Activated naive CD4-positive, alpha-beta T cell treated with anti-CD3 and anti-CD28 coated beads for 36 hours (primary cell): Measurements from ENCODE around the gene FOXP1. TPM values are rescaled to one million over a fixed set of nuclear protein-coding genes. Genes with fewer than 3 reads are reported as not detected.
A peak's percentile ranks its signal among the peaks of the same experiment; 100 is the strongest.

Experiments used
- CTCF ChIA-PET: fragments of 350-600 bp; sonication (Branson Sonifier 250); formaldehyde crosslinking; loops from one replicate; lab custom pipeline; 2021; ENCODE audit warnings: antibody characterized with exemption; lab: Charles Lee
- DNase-seq: peaks from one replicate; pipeline ENCODE4 v3.0.0-alpha.2; 2020
- H3K27ac Mint-ChIP-seq: one replicate; pipeline ENCODE4 v1.8.0; 2021; ENCODE audit warnings: mild to moderate bottlenecking, mixed read lengths
- H3K27me3 Mint-ChIP-seq: one replicate; pipeline ENCODE4 v1.8.0; 2021; ENCODE audit warnings: low read depth, mixed read lengths
- H3K36me3 Mint-ChIP-seq: one replicate; pipeline ENCODE4 v1.8.0; 2021; ENCODE audit warnings: low read depth, mixed read lengths
- H3K4me1 Mint-ChIP-seq: one replicate; pipeline ENCODE4 v1.8.0; 2021; ENCODE audit warnings: low read depth, mixed read lengths
- H3K4me3 Mint-ChIP-seq: one replicate; pipeline ENCODE4 v1.8.0; 2021; ENCODE audit warnings: mild to moderate bottlenecking, moderate library complexity, mixed read lengths
- H3K9me3 Mint-ChIP-seq: one replicate; pipeline ENCODE4 v1.8.0; 2021; ENCODE audit warnings: mixed read lengths
- intact Hi-C: fragments of 100-400 bp; cut with micrococcal nuclease; formaldehyde crosslinking; loops from one replicate; pipeline ENCODE4 v1.15.1; 2023
- total RNA-seq, 2 experiments: library from RNA; stranded (reverse); gene quantifications; one replicate each; pipeline ENCODE4 v1.2.3, GENCODE V29; 2021

Gene FOXP1
- total RNA-seq, 2 experiments from 2014 or later, result 95.2 to 97.4 TPM

GRCh38 chr3:71031914-71032521 lies 551.5 kb downstream of the FOXP1 start:
- intact Hi-C loops, result loop anchor here (1.0 kb wide), 2 partner anchors 7 to 31 kb away; no protein-coding TSS in a partner anchor
- peak; percentile 26 for DNase-seq
- H3K36me3 Mint-ChIP-seq, result peaks cover 39% of the 10 kb centered on the region
- H3K27me3 Mint-ChIP-seq, result no peaks in the 10 kb centered on the region
- CTCF ChIA-PET, result interaction anchor here (0.6 kb wide), 2 partner anchors 16 to 27 kb away, joined by 3 to 4 read pairs; no protein-coding TSS in a partner anchor
- H3K4me1 Mint-ChIP-seq, result peaks cover 82% of the 10 kb centered on the region
- H3K4me3 Mint-ChIP-seq, result no peak overlapping the region
- H3K27ac Mint-ChIP-seq, result peak overlapping the region; percentile 80
- no peaks in the 10 kb centered on the region for H3K9me3 Mint-ChIP-seq

- Mint-ChIP-seq H3K4me3 (no peak overlapping the region), H3K27ac (peak overlapping the region; percentile 80), H3K4me1 (peaks cover 83% of the 10 kb centered on the region), H3K9me3 (no peaks in the 10 kb centered on the region), H3K36me3 (peaks cover 39% of the 10 kb centered on the region), H3K27me3 (no peaks in the 10 kb centered on the region)
- intact Hi-C loops, result loop anchor here (1.0 kb wide), 1 partner anchor 8 kb away; no protein-coding TSS in a partner anchor
- CTCF ChIA-PET, result no interaction called here
- DNase-seq, result no peak
Measured at GRCh38 chr3:71031181-71031580, 552.3 kb downstream of the FOXP1 start.

GRCh38 chr3:71030748-71031147 lies 552.8 kb downstream of the FOXP1 start:
- H3K4me3 Mint-ChIP-seq, result no peak overlapping the region
- H3K27me3 Mint-ChIP-seq, result no peaks in the 10 kb centered on the region
- peaks cover 83% of the 10 kb centered on the region for H3K4me1 Mint-ChIP-seq
- DNase-seq, result no peak
- H3K27ac Mint-ChIP-seq, result peak overlapping the region; percentile 80
- H3K9me3 Mint-ChIP-seq, result no peaks in the 10 kb centered on the region
- peaks cover 38% of the 10 kb centered on the region for H3K36me3 Mint-ChIP-seq
- CTCF ChIA-PET, result no interaction called here
- intact Hi-C loops, result loop anchor here (1.0 kb wide), 1 partner anchor 9 kb away; no protein-coding TSS in a partner anchor

GRCh38 chr3:71029770-71030169 lies 553.8 kb downstream of the FOXP1 start:
- intact Hi-C loops, result no loop called here
- H3K36me3 Mint-ChIP-seq, result peaks cover 35% of the 10 kb centered on the region
- H3K9me3 Mint-ChIP-seq, result no peaks in the 10 kb centered on the region
- no peak overlapping the region for H3K4me3 Mint-ChIP-seq
- H3K27me3 Mint-ChIP-seq, result no peaks in the 10 kb centered on the region
- CTCF ChIA-PET, result interaction anchor here (0.5 kb wide), 1 partner anchor 771 kb away, joined by 4 read pairs; no protein-coding TSS in a partner anchor
- H3K27ac Mint-ChIP-seq, result no peak overlapping the region
- no peak for DNase-seq
- H3K4me1 Mint-ChIP-seq, result peaks cover 82% of the 10 kb centered on the region

- intact Hi-C loops, result no loop called here
- no peak for DNase-seq
- no peak overlapping the region for H3K4me3 Mint-ChIP-seq
- H3K27ac Mint-ChIP-seq, result peak overlapping the region; percentile 50
- H3K27me3 Mint-ChIP-seq, result no peaks in the 10 kb centered on the region
- CTCF ChIA-PET, result no interaction called here
- H3K4me1 Mint-ChIP-seq, result peaks cover 84% of the 10 kb centered on the region
- no peaks in the 10 kb centered on the region for H3K9me3 Mint-ChIP-seq
- H3K36me3 Mint-ChIP-seq, result peaks cover 41% of the 10 kb centered on the region
Measured at GRCh38 chr3:71028802-71029201, 554.7 kb downstream of the FOXP1 start.

- Mint-ChIP-seq H3K4me3 (no peak overlapping the region), H3K4me1 (peaks cover 83% of the 10 kb centered on the region), H3K27me3 (no peaks in the 10 kb centered on the region), H3K27ac (no peak overlapping the region), H3K36me3 (peaks cover 41% of the 10 kb centered on the region), H3K9me3 (no peaks in the 10 kb centered on the region)
- DNase-seq, result no peak
- intact Hi-C loops, result no loop called here
- CTCF ChIA-PET, result no interaction called here
Measured at GRCh38 chr3:71028184-71028583, 555.3 kb downstream of the FOXP1 start.

- CTCF ChIA-PET, result no interaction called here
- H3K9me3 Mint-ChIP-seq, result no peaks in the 10 kb centered on the region
- intact Hi-C loops, result no loop called here
- H3K27ac Mint-ChIP-seq, result peak overlapping the region; percentile 51
- no peak overlapping the region for H3K4me3 Mint-ChIP-seq
- no peak for DNase-seq
- peaks cover 34% of the 10 kb centered on the region for H3K36me3 Mint-ChIP-seq
- H3K4me1 Mint-ChIP-seq, result peaks cover 79% of the 10 kb centered on the region
- no peaks in the 10 kb centered on the region for H3K27me3 Mint-ChIP-seq
Measured at GRCh38 chr3:71026634-71027578, 556.6 kb downstream of the FOXP1 start.

GRCh38 chr3:71025516-71025915 lies 558.0 kb downstream of the FOXP1 start:
- peak overlapping the region; percentile 51 for H3K27ac Mint-ChIP-seq
- intact Hi-C loops, result no loop called here
- H3K36me3 Mint-ChIP-seq, result peaks cover 31% of the 10 kb centered on the region
- no peak for DNase-seq
- no peaks in the 10 kb centered on the region for H3K27me3 Mint-ChIP-seq
- peaks cover 77% of the 10 kb centered on the region for H3K4me1 Mint-ChIP-seq
- CTCF ChIA-PET, result no interaction called here
- H3K9me3 Mint-ChIP-seq, result no peaks in the 10 kb centered on the region
- H3K4me3 Mint-ChIP-seq, result no peak overlapping the region

- peak overlapping the region; percentile 51 for H3K27ac Mint-ChIP-seq
- H3K27me3 Mint-ChIP-seq, result no peaks in the 10 kb centered on the region
- H3K4me3 Mint-ChIP-seq, result no peak overlapping the region
- DNase-seq, result no peak
- intact Hi-C loops, result no loop called here
- peaks cover 28% of the 10 kb centered on the region for H3K36me3 Mint-ChIP-seq
- H3K9me3 Mint-ChIP-seq, result no peaks in the 10 kb centered on the region
- CTCF ChIA-PET, result no interaction called here
- H3K4me1 Mint-ChIP-seq, result peaks cover 75% of the 10 kb centered on the region
Measured at GRCh38 chr3:71025010-71025409, 558.5 kb downstream of the FOXP1 start.

GRCh38 chr3:71022551-71023335 lies 560.8 kb downstream of the FOXP1 start:
- H3K36me3 Mint-ChIP-seq, result peaks cover 27% of the 10 kb centered on the region
- DNase-seq, result no peak
- no peaks in the 10 kb centered on the region for H3K27me3 Mint-ChIP-seq
- H3K27ac Mint-ChIP-seq, result peak overlapping the region; percentile 25
- peaks cover 77% of the 10 kb centered on the region for H3K4me1 Mint-ChIP-seq
- H3K4me3 Mint-ChIP-seq, result no peak overlapping the region
- no peaks in the 10 kb centered on the region for H3K9me3 Mint-ChIP-seq
- CTCF ChIA-PET, result interaction anchor here (1.6 to 1.8 kb wide), 2 partner anchors 16 to 20 kb away, joined by 3 to 8 read pairs; no protein-coding TSS in a partner anchor
- intact Hi-C loops, result loop anchor here (1.0 kb wide), 1 partner anchor 7 kb away; no protein-coding TSS in a partner anchor

- CTCF ChIA-PET, result no interaction called here
- H3K4me1 Mint-ChIP-seq, result peaks cover 62% of the 10 kb centered on the region
- DNase-seq, result no peak
- H3K4me3 Mint-ChIP-seq, result no peak overlapping the region
- intact Hi-C loops, result no loop called here
- H3K9me3 Mint-ChIP-seq, result peaks cover 10% of the 10 kb centered on the region
- peaks cover 42% of the 10 kb centered on the region for H3K36me3 Mint-ChIP-seq
- H3K27ac Mint-ChIP-seq, result no peak overlapping the region
- no peaks in the 10 kb centered on the region for H3K27me3 Mint-ChIP-seq
Measured at GRCh38 chr3:71018799-71019198, 564.7 kb downstream of the FOXP1 start.
